Osteocyte (in vitro differentiated cells): ENCODE results near the gene KCTD12. TPM values are rescaled to one million over a fixed set of nuclear protein-coding genes. Genes with fewer than 3 reads are reported as not detected.

ENCODE experiments used
- DNase-seq: peaks from one replicate; pipeline ENCODE4 v3.0.0; 2021; ENCODE audit warnings: mixed read lengths; ENCODE audit not compliant: unreplicated experiment; ENCODE audit errors: extremely low spot score
- H3K27ac Mint-ChIP-seq: one replicate; pipeline ENCODE4 v1.8.0; 2021; ENCODE audit warnings: mild to moderate bottlenecking, mixed read lengths; ENCODE audit not compliant: unreplicated experiment
- H3K27me3 Mint-ChIP-seq: one replicate; pipeline ENCODE4 v1.8.0; 2021; ENCODE audit warnings: mixed read lengths; ENCODE audit not compliant: unreplicated experiment
- H3K36me3 Mint-ChIP-seq: one replicate; pipeline ENCODE4 v1.8.0; 2021; ENCODE audit warnings: mixed read lengths; ENCODE audit not compliant: unreplicated experiment
- H3K4me1 Mint-ChIP-seq: one replicate; pipeline ENCODE4 v1.8.0; 2021; ENCODE audit warnings: mixed read lengths; ENCODE audit not compliant: unreplicated experiment
- H3K4me3 Mint-ChIP-seq: one replicate; pipeline ENCODE4 v1.8.0; 2021; ENCODE audit warnings: mild to moderate bottlenecking, moderate library complexity, mixed read lengths; ENCODE audit not compliant: unreplicated experiment
- H3K9me3 Mint-ChIP-seq: one replicate; pipeline ENCODE4 v1.8.0; 2021; ENCODE audit warnings: mixed read lengths; ENCODE audit not compliant: unreplicated experiment
- total RNA-seq: library from RNA; stranded (reverse); gene quantifications from 2 replicates; pipeline ENCODE4 v1.2.1, GENCODE V29; 2021
- TF ChIP-seq, protein P1 (sequence below): fragments of 200-600 bp; sonication (generic); IDR thresholded peaks from 2 replicates; pipeline ENCODE4 v1.5.0; 2021; ENCODE audit warnings: antibody characterized with exemption, mild to moderate bottlenecking, moderate library complexity

Gene KCTD12
- total RNA-seq, 1 donor from 2014 or later, result 36.3 TPM

DNA sequence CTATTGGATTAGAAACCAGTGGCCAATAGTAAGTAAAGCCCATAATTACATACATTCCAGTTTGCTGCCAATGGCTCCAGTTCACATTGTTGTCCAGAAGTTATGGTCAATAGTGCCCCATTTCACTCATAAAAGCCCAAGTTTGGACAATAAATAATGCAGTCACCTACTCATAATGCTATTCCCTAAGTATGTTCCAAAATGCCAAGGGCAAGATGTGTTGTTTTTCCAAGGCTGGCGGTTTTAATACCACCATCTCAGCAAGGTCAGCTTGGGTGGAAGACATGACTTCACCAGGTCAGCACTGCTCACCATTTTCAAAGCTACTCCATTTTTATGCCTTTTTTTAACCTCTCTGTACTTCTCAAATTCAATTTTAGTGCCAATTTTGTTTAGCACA lies 32.7 kb downstream of the KCTD12 start:
- no peak for DNase-seq
- no peaks in the 10 kb centered on the region for H3K9me3 Mint-ChIP-seq

DNA sequence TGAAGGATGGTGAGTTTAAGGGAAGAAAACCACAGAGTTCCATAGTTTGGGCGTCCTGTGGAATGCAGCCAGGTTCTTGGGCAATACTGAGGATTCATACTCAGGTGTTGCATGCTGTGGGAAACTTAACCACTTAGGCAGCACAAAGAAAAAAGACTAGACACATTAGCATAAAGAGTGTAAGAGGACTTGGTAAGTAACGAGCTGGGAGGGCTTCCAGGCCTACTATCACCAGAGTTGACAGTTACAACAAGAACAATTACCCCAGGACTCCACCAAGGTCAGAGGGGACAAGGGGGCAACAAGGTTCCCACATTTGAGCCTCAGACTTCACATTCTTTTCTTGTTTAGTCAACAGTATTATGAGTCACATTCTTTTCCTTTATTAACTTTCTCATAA lies 33.2 kb downstream of the KCTD12 start:
- Mint-ChIP-seq H3K4me1 (peaks cover 30% of the 10 kb centered on the region), H3K9me3 (no peaks in the 10 kb centered on the region), H3K27ac (no peak overlapping the region), H3K4me3 (no peak overlapping the region), H3K27me3 (no peaks in the 10 kb centered on the region), H3K36me3 (no peaks in the 10 kb centered on the region)
- TF ChIP-seq, protein P1, sequence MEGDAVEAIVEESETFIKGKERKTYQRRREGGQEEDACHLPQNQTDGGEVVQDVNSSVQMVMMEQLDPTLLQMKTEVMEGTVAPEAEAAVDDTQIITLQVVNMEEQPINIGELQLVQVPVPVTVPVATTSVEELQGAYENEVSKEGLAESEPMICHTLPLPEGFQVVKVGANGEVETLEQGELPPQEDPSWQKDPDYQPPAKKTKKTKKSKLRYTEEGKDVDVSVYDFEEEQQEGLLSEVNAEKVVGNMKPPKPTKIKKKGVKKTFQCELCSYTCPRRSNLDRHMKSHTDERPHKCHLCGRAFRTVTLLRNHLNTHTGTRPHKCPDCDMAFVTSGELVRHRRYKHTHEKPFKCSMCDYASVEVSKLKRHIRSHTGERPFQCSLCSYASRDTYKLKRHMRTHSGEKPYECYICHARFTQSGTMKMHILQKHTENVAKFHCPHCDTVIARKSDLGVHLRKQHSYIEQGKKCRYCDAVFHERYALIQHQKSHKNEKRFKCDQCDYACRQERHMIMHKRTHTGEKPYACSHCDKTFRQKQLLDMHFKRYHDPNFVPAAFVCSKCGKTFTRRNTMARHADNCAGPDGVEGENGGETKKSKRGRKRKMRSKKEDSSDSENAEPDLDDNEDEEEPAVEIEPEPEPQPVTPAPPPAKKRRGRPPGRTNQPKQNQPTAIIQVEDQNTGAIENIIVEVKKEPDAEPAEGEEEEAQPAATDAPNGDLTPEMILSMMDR, result no peak
- DNase-seq, result no peak

More for the DNA sequence above, 32.7 kb downstream of the KCTD12 start:
- TF ChIP-seq, protein P1, result no peak
- H3K4me1 Mint-ChIP-seq, result peaks cover 30% of the 10 kb centered on the region
- no peak overlapping the region for H3K27ac Mint-ChIP-seq
- no peaks in the 10 kb centered on the region for H3K36me3 Mint-ChIP-seq
- H3K27me3 Mint-ChIP-seq, result no peaks in the 10 kb centered on the region
- no peak overlapping the region for H3K4me3 Mint-ChIP-seq

DNA sequence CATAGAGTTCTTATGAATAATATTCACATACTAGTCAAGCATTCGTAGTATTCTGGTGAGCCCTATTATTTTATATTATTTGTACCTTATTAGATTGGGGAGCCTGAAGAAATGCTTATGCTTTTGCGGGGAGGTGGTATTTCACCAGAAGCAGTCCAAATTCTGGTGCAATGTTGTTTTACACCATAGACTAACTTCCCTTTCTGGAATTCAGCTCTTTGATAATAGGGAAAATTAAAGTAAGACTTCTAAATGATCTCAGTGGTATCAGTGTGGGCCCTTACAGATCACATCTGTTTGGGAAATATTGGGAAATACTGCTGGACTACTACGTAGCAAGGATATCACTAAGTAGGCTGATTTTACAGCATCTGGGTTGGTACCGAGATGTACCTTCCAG lies 34.2 kb downstream of the KCTD12 start:
- Mint-ChIP-seq H3K4me1 (peaks cover 26% of the 10 kb centered on the region), H3K9me3 (no peaks in the 10 kb centered on the region), H3K36me3 (no peaks in the 10 kb centered on the region), H3K27me3 (peaks cover 4% of the 10 kb centered on the region), H3K4me3 (no peak overlapping the region), H3K27ac (no peak overlapping the region)
- TF ChIP-seq, protein P1, result no peak
- no peak for DNase-seq

DNA sequence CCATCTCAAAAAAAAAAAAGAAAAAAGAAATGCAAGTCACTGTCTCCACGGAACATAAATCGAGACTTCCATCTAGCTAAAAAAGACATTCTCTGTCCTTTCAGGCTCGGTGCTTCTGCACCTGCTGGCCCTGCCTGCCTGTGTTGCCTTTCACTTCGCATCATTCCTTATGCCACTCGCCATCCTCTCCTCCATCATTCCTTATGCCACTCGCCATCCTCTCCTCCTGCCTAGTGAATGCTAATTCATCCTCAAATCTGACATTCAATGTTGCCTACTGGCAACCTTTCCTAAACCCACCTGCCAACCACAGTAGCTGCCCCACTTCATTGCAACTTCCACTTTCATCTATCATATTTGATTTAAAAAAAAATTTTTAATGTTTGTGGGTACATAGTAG lies 36.7 kb downstream of the KCTD12 start:
- TF ChIP-seq, protein P1, result no peak
- peaks cover 14% of the 10 kb centered on the region for H3K27me3 Mint-ChIP-seq
- no peaks in the 10 kb centered on the region for H3K36me3 Mint-ChIP-seq
- H3K4me1 Mint-ChIP-seq, result peaks cover 14% of the 10 kb centered on the region
- H3K4me3 Mint-ChIP-seq, result no peak overlapping the region
- no peak for DNase-seq
- H3K9me3 Mint-ChIP-seq, result no peaks in the 10 kb centered on the region
- H3K27ac Mint-ChIP-seq, result no peak overlapping the region

GRCh38 chr13:76848596-76848995 lies 37.6 kb downstream of the KCTD12 start:
- peaks cover 14% of the 10 kb centered on the region for H3K27me3 Mint-ChIP-seq
- H3K9me3 Mint-ChIP-seq, result no peaks in the 10 kb centered on the region
- no peak overlapping the region for H3K4me3 Mint-ChIP-seq
- no peaks in the 10 kb centered on the region for H3K36me3 Mint-ChIP-seq
- DNase-seq, result no peak
- H3K27ac Mint-ChIP-seq, result no peak overlapping the region
- peaks cover 5% of the 10 kb centered on the region for H3K4me1 Mint-ChIP-seq
- TF ChIP-seq, protein P1, result no peak
